Measurements from ENCODE around the gene GAGE12F. TPM values are rescaled to one million over a fixed set of nuclear protein-coding genes. Genes with fewer than 3 reads are reported as not detected.
"Not testable (repeated sequence)": the region's sequence is repeated elsewhere in the genome, so short reads cannot be mapped to it uniquely, and the experiment has no call there.

GAGE12F gene
- total and polyA plus RNA-seq, 12 donors: not detected

- H3K27me3 ChIP-seq; H3K36me3 ChIP-seq; ATAC-seq; H3K4me1 ChIP-seq; DNase-seq; H3K27ac ChIP-seq; H3K9me3 ChIP-seq; H3K4me3 ChIP-seq; intact Hi-C loops (cut with DNase I): not testable (repeated sequence)
- WGBS, 2 donors: no CpG with 5 or more reads among the region's 16 CpGs
These were observed 38.1 kb downstream of the GAGE12F start, which contains the start of gene GAGE1 for GRCh38 chrX:49598720-49599119. TSS of gene GAGE1 (plus strand) at chrX:49599020. CDS start at chrX:49600175, 1,155 bp downstream.

GRCh38 chrX:49610718-49611310 is 50.2 kb downstream of the GAGE12F start:
- no peak overlapping the region for H3K4me3 ChIP-seq
- no peaks in the 10 kb centered on the region for H3K4me1 ChIP-seq
- DNase-seq (no peak), ATAC-seq (no peak)
- TF ChIP-seq CTCF (IDR thresholded peaks at IDR 0.05): no peak
- H3K27me3 ChIP-seq: peaks cover 0 to 49% (median 0%) of the 10 kb centered on the region in 7 donors
- no peaks in the 10 kb centered on the region for H3K9me3 ChIP-seq
- no peaks in the 10 kb centered on the region for H3K36me3 ChIP-seq
- intact Hi-C loops (cut with DNase I): no loop called here
- 34 to 42% methylated on average over 7 of the region's 7 CpGs for WGBS, 2 donors
- H3K27ac ChIP-seq: no peak overlapping the region

Other genes with a start within 250 kb of the GAGE12F start
- not detected for gene GAGE12J, start 238.8 kb upstream of the GAGE12F start, total RNA-seq
- gene GAGE12J, start 238.8 kb upstream of the GAGE12F start, polyA plus RNA-seq: not detected
- not detected for gene GAGE13, start 229.3 kb upstream of the GAGE12F start, total RNA-seq
- not detected for gene GAGE13, start 229.3 kb upstream of the GAGE12F start, polyA plus RNA-seq
- gene GAGE12C, start 28.7 kb upstream of the GAGE12F start, total RNA-seq: not detected
- not detected for gene GAGE12C, start 28.7 kb upstream of the GAGE12F start, polyA plus RNA-seq
- gene GAGE12D, start 19.1 kb upstream of the GAGE12F start, total RNA-seq: not detected
- not detected for gene GAGE12D, start 19.1 kb upstream of the GAGE12F start, polyA plus RNA-seq
- gene GAGE12E, start 9.6 kb upstream of the GAGE12F start, total RNA-seq: not detected
- gene GAGE12E, start 9.6 kb upstream of the GAGE12F start, polyA plus RNA-seq: not detected
- gene GAGE12G, start 9.6 kb downstream of the GAGE12F start, total RNA-seq: not detected
- gene GAGE12G, start 9.6 kb downstream of the GAGE12F start, polyA plus RNA-seq: not detected
- gene GAGE12H, start 19.1 kb downstream of the GAGE12F start, total RNA-seq: not detected
- gene GAGE12H, start 19.1 kb downstream of the GAGE12F start, polyA plus RNA-seq: not detected
- not detected for gene GAGE2A, start 28.7 kb downstream of the GAGE12F start, total RNA-seq
- not detected for gene GAGE2A, start 28.7 kb downstream of the GAGE12F start, polyA plus RNA-seq
- not detected for gene GAGE1, start 38.2 kb downstream of the GAGE12F start, total RNA-seq
- gene GAGE1, start 38.2 kb downstream of the GAGE12F start, polyA plus RNA-seq: not detected
- not detected for gene PAGE1, start 135.1 kb downstream of the GAGE12F start, total RNA-seq
- gene PAGE1, start 135.1 kb downstream of the GAGE12F start, polyA plus RNA-seq: not detected